Upper lobe of left lung (tissue), 6 donors: ENCODE measurements around the gene IQGAP1. TPM values are rescaled to one million over a fixed set of nuclear protein-coding genes. Genes with fewer than 3 reads are reported as not detected.

Source experiments
- ATAC-seq, 2 donors: fragments of 200-7000 bp; cut with Tn5 transposase; one replicate each; pipeline ENCODE4 v1.9.1; 2022; ENCODE audit warnings: mild to moderate bottlenecking in 2 of 2, moderate library complexity in 2 of 2; ENCODE audit not compliant: low FRiP score in 2 of 2
- DNase-seq, 2 donors: peaks; one replicate each; pipeline ENCODE4 v3.0.0-alpha.2; 2019 to 2020
- H3K27ac ChIP-seq, 4 donors: fragments of 200-600 bp; sonication (generic); one replicate each; pipeline ENCODE4 v1.5.1; 2016 to 2019
- H3K27me3 ChIP-seq, 4 donors: fragments of 200-600 bp; sonication (generic); one replicate each; pipeline ENCODE4 v1.5.1; 2017 to 2019
- H3K36me3 ChIP-seq, 4 donors: fragments of 200-600 bp; sonication (generic); one replicate each; pipeline ENCODE4 v1.5.1; 2016 to 2019
- H3K4me1 ChIP-seq, 4 donors: fragments of 200-600 bp; sonication (generic); one replicate each; pipeline ENCODE4 v1.5.1; 2018 to 2019
- H3K4me3 ChIP-seq, 4 donors: fragments of 200-600 bp; sonication (generic); one replicate each; pipeline ENCODE4 v1.5.1; 2017 to 2019; ENCODE audit warnings: mild to moderate bottlenecking in 2 of 4, moderate library complexity in 1 of 4
- H3K9me3 ChIP-seq, 4 donors: fragments of 200-600 bp; sonication (generic); one replicate each; pipeline ENCODE4 v1.5.1; 2018 to 2019
- EP300 ChIP-seq, 4 donors: sonication (generic); formaldehyde crosslinking; IDR thresholded peaks; one replicate each; pipeline ENCODE4 v1.5.1; 2017; ENCODE audit warnings: antibody characterized with exemption in 4 of 4, control low read depth in 2 of 4
- POLR2A ChIP-seq, 4 donors: fragments of 450-650 bp; IDR thresholded peaks; one replicate each; pipeline ENCODE4 v1.5.1; 2016 to 2017; ENCODE audit warnings: antibody characterized with exemption in 4 of 4, mild to moderate bottlenecking in 2 of 4
- POLR2AphosphoS5 ChIP-seq, 2 donors: sonication (generic); formaldehyde crosslinking; IDR thresholded peaks; one replicate each; pipeline ENCODE4 v1.5.1; 2017; ENCODE audit warnings: antibody characterized with exemption in 2 of 2
- WGBS, 2 donors: methylation state at CpG; one replicate each; pipeline ENCODE4 v1.1.5; 2017 to 2018; 5-methylcytosine and 5-hydroxymethylcytosine counted together
- total RNA-seq, 6 donors: library from RNA; depleted of rRNA in 4 of 6; stranded (reverse); fragments of >200 nt in 4 of 6; gene quantifications; one replicate each; pipeline versions ENCODE4 v1.1.0 to v1.2.1, GENCODE V29; 2016 to 2021
- TF ChIP-seq, protein P1 (sequence below), 6 experiments: fragments of 450-650 bp in 4 of 6; fragments of 200-600 bp in 2 of 6; sonication (generic) in 2 of 6; IDR thresholded peaks; one replicate each; pipeline ENCODE4 v1.5.1; 2016 to 2019; ENCODE audit warnings: antibody characterized with exemption in 6 of 6
- donor health status: DM: no; HTN: no; CAD: no; lungs with moderate emphysema.
- donor health status: DM: no; HTN: yes; CAD: no; lungs with severe emphysema.

The IQGAP1 gene
- total RNA-seq, 6 donors from 2014 or later = 216 to 502 (median 344) TPM

DNA sequence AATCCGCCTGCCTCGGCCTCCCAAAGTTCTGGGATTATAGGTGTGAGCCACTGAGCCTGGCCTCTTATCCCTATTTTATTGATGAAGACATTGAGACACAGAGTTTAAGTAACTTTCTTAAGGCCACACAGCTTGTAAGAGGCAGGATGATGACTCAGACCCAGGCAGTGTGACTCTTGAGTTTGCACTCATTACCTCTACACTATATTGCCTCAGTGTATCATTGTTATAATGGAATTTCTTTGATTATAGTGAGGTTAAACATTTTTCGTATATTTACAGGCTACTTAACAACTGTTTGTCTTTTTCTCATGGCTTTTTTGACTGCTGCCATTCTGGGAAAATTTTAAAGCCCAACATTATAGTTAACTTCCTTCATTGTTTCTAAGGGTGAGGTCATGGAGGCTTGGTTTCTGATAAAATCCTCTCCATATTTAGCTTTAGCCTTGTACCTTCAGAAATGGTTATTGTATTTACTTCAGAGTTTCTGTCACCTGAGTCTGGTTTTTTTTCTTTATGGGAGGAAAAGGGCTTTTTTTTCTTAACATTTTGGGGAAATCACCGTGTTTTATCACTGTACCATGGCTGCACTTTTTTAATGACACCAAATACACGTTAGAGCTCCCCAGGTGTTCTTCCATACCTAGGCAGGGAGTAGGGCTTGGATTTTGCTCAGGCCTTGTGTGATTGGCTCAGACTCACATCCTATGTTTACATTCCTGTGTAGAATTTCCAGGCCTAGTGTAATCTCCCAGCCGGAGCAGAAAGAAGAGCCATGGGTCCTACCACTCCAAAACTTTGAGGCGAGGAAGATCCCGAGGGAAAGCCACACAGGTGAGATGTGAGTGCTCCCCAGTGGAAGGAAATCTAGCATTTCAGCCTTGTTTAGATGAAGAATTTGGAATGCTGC, 29.7 kb upstream of the IQGAP1 start:
- no peak overlapping the region for H3K27ac ChIP-seq
- peak in 1 of 2 donors; percentile 57 for DNase-seq
- H3K36me3 ChIP-seq = no peaks in the 10 kb centered on the region
- no peaks in the 10 kb centered on the region for H3K9me3 ChIP-seq
- WGBS, 2 donors = 76 to 79% methylated on average over 8 of the region's 8 CpGs
- no peaks in the 10 kb centered on the region for H3K27me3 ChIP-seq
- H3K4me3 ChIP-seq = no peak overlapping the region
- ATAC-seq = no peak
- TF ChIP-seq EP300 (IDR thresholded peaks at IDR 0.05) (no peak), POLR2AphosphoS5 (IDR thresholded peaks at IDR 0.05) (no peak), POLR2A (IDR thresholded peaks at IDR 0.05) (no peak)
- TF ChIP-seq, protein P1, sequence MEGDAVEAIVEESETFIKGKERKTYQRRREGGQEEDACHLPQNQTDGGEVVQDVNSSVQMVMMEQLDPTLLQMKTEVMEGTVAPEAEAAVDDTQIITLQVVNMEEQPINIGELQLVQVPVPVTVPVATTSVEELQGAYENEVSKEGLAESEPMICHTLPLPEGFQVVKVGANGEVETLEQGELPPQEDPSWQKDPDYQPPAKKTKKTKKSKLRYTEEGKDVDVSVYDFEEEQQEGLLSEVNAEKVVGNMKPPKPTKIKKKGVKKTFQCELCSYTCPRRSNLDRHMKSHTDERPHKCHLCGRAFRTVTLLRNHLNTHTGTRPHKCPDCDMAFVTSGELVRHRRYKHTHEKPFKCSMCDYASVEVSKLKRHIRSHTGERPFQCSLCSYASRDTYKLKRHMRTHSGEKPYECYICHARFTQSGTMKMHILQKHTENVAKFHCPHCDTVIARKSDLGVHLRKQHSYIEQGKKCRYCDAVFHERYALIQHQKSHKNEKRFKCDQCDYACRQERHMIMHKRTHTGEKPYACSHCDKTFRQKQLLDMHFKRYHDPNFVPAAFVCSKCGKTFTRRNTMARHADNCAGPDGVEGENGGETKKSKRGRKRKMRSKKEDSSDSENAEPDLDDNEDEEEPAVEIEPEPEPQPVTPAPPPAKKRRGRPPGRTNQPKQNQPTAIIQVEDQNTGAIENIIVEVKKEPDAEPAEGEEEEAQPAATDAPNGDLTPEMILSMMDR (IDR thresholded peaks at IDR 0.05) = no peak
- peaks cover 8 to 12% (median 10%) of the 10 kb centered on the region in 4 donors for H3K4me1 ChIP-seq

GRCh38 chr15:90360746-90361145, 27.3 kb upstream of the IQGAP1 start:
- ATAC-seq (no peak), DNase-seq (no peak)
- H3K27ac ChIP-seq = no peak overlapping the region
- H3K4me3 ChIP-seq = no peak overlapping the region
- H3K27me3 ChIP-seq = no peaks in the 10 kb centered on the region
- H3K9me3 ChIP-seq = no peaks in the 10 kb centered on the region
- H3K4me1 ChIP-seq = peaks cover 8 to 12% (median 10%) of the 10 kb centered on the region in 4 donors
- TF ChIP-seq EP300 (IDR thresholded peaks at IDR 0.05) (no peak), POLR2A (IDR thresholded peaks at IDR 0.05) (no peak), POLR2AphosphoS5 (IDR thresholded peaks at IDR 0.05) (no peak)
- TF ChIP-seq, protein P1 (IDR thresholded peaks at IDR 0.05) = no peak
- 92 to 94% methylated on average over 9 to 14 of the region's 14 CpGs for WGBS, 2 donors
- H3K36me3 ChIP-seq = no peaks in the 10 kb centered on the region

GRCh38 chr15:90362936-90363212, 25.2 kb upstream of the IQGAP1 start:
- Histone ChIP-seq H3K9me3 (no peaks in the 10 kb centered on the region), H3K27me3 (no peaks in the 10 kb centered on the region), H3K4me3 (no peak overlapping the region), H3K27ac (peak overlapping the region in 2 of 4 donors; percentile 28 to 74), H3K36me3 (no peaks in the 10 kb centered on the region), H3K4me1 (peaks cover 9 to 20% (median 13%) of the 10 kb centered on the region in 4 donors)
- WGBS, 2 donors = 44 to 61% methylated on average over 2 of the region's 2 CpGs
- DNase-seq = no peak
- peak in 1 of 2 donors; percentile 82 for ATAC-seq
- TF ChIP-seq EP300 (IDR thresholded peaks at IDR 0.05) (no peak), POLR2A (IDR thresholded peaks at IDR 0.05) (no peak), POLR2AphosphoS5 (IDR thresholded peaks at IDR 0.05) (no peak)
- TF ChIP-seq, protein P1 (IDR thresholded peaks at IDR 0.05) = no peak

DNA sequence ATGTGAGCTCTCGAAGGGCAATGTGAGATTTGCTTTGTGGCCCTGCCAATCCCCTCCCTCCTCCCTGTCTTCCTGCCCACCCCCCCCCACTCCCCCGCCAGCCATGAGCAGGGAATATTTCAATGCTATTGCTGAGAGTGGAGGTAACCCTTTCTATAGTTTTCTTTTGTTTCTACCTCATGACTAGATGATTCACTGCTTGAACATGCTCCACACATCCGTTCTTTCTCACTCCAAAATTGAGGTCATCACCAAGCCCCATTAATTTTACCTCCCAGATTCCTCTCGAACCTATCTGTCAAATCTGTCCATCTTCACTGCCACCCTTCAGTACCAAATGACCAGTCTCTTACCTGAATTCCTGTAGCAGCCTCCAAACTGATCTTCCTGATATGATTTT, 23.8 kb upstream of the IQGAP1 start:
- TF ChIP-seq, protein P1 (IDR thresholded peaks at IDR 0.05) = no peak
- TF ChIP-seq EP300 (IDR thresholded peaks at IDR 0.05) (no peak), POLR2A (IDR thresholded peaks at IDR 0.05) (no peak), POLR2AphosphoS5 (IDR thresholded peaks at IDR 0.05) (no peak)
- no peak overlapping the region for H3K27ac ChIP-seq
- H3K9me3 ChIP-seq = no peaks in the 10 kb centered on the region
- ATAC-seq (no peak), DNase-seq (no peak)
- H3K27me3 ChIP-seq = no peaks in the 10 kb centered on the region
- H3K4me1 ChIP-seq = peaks cover 9 to 22% (median 14%) of the 10 kb centered on the region in 4 donors
- WGBS, 2 donors = 75 to 86% methylated on average over 4 of the region's 4 CpGs
- no peaks in the 10 kb centered on the region for H3K36me3 ChIP-seq
- no peak overlapping the region for H3K4me3 ChIP-seq
